Endothelial cell of umbilical vein (primary cell): ENCODE results near the gene TCP11L2.

Source experiments
- EZH2 ChIP-seq: IDR thresholded peaks from 2 replicates; pipeline ENCODE4 v1.6.1; 2012; ENCODE audit warnings: borderline replicate concordance, low read depth, mild to moderate bottlenecking, moderate library complexity, low read length, inconsistent platforms; ENCODE audit not compliant: severe bottlenecking
- FOS ChIP-seq: IDR thresholded peaks from 2 replicates; pipeline ENCODE4 v1.6.1; 2011; ENCODE audit warnings: mild to moderate bottlenecking, low read length, moderate library complexity, borderline replicate concordance; ENCODE audit not compliant: insufficient read depth
- POLR2A ChIP-seq: IDR thresholded peaks from 2 replicates; pipeline ENCODE4 v1.6.1; 2012; ENCODE audit warnings: low read depth, mild to moderate bottlenecking, control low read depth, low read length
- POLR2AphosphoS5 ChIP-seq: IDR thresholded peaks from 2 replicates; pipeline ENCODE4 v1.6.1; 2012; ENCODE audit warnings: low read depth, mild to moderate bottlenecking, control low read depth, low read length, moderate library complexity; ENCODE audit not compliant: insufficient read depth
- TF ChIP-seq, protein P1 (sequence below), 2 donors: IDR thresholded peaks; 1 replicate in 1 of 2; 2 replicates in 1 of 2; pipeline ENCODE4 v1.5.1; 2011; ENCODE audit warnings: low read length in 2 of 2, mild to moderate bottlenecking in 2 of 2, moderate library complexity in 2 of 2, control low read depth in 1 of 2, inconsistent platforms in 1 of 2, low read depth in 1 of 2; ENCODE audit not compliant: insufficient read depth in 1 of 2; ENCODE audit errors: extremely low read depth in 1 of 2

DNA sequence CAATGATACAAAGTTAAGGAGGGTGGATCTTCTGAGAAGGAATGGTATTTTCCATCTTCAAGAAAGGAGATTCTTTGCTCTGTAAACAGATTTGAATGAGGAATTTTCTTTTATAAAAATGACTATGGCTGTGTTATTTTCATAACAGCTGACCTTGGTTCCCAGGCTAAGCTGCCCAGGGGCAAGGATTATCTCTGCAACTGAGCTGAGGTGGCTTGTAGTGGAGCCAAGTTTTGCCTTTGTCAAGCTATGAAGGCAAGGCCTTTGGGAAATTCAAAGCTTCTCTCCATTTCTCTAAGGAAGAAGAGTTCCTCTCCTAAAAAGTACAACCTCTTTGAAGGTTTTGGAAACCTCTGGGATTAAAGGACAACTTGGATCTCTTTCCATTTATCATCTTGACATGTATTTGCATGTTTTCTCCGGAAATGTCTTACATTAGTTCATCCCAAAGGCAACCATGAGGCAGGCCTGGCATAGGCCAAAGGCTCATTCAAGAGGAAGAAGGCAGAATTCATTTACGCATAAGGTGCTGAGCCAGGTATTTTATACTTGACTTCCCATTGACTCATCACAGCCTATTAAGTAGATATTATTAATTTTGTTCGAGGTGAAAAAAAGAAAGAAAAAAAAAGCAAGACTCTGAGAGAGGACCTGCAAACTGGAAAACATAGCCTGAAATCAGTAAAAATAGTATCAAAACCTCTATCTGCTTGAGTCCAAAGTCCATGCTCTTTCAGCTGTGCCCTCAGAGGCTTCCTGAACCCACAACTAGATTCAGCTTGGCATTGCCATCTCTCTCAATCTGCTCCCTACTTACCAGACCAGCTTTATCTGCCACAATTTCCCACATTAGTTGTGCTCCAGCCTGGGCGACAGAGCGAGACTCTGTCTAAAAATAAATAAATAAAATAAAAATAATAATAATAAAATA lies 30.7 kb upstream of the TCP11L2 start:
- no peak for TF ChIP-seq POLR2A
- TF ChIP-seq, protein P1, sequence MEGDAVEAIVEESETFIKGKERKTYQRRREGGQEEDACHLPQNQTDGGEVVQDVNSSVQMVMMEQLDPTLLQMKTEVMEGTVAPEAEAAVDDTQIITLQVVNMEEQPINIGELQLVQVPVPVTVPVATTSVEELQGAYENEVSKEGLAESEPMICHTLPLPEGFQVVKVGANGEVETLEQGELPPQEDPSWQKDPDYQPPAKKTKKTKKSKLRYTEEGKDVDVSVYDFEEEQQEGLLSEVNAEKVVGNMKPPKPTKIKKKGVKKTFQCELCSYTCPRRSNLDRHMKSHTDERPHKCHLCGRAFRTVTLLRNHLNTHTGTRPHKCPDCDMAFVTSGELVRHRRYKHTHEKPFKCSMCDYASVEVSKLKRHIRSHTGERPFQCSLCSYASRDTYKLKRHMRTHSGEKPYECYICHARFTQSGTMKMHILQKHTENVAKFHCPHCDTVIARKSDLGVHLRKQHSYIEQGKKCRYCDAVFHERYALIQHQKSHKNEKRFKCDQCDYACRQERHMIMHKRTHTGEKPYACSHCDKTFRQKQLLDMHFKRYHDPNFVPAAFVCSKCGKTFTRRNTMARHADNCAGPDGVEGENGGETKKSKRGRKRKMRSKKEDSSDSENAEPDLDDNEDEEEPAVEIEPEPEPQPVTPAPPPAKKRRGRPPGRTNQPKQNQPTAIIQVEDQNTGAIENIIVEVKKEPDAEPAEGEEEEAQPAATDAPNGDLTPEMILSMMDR (IDR thresholded peaks at IDR 0.05; ENCODE audit: extremely low read depth in 1 of 2, insufficient read depth in 1 of 2, low read depth in 1 of 2, low read length in 2 of 2), result no peak
- TF ChIP-seq FOS, result no peak
- no peak for TF ChIP-seq EZH2
- no peak for TF ChIP-seq POLR2AphosphoS5
